HCT116 (cell line): ENCODE results near the gene KRTAP3-3.

Experiments used
- POLR2A ChIP-seq: IDR thresholded peaks from 2 replicates; pipeline ENCODE4 v1.7.0; 2011; ENCODE audit warnings: borderline replicate concordance; ENCODE audit not compliant: insufficient read depth, insufficient read length; ENCODE audit errors: extremely low read depth
- TF ChIP-seq, protein P1 (sequence below): IDR thresholded peaks from 2 replicates; pipeline ENCODE4 v1.6.1; 2012

DNA sequence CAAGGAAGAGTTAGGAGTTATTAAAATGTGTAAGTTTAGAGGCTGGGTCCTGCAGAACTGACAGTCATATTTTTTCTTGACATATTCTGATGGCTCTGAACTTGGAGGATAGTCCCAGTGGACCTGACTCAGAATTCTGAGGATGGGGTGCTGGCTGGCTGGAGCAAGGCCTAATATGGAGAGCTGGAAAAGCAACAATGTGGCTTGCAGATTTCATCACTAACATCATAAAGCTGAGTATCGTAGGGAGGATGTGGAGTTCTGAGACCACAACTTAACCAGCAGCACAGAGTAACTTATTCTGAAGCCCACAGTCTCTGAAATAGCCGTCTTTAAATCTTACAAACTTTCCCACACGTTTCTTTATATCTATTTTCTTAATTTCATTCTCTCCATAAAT lies 30.7 kb upstream of the KRTAP3-3 start:
- no peak for TF ChIP-seq POLR2A
- TF ChIP-seq, protein P1, sequence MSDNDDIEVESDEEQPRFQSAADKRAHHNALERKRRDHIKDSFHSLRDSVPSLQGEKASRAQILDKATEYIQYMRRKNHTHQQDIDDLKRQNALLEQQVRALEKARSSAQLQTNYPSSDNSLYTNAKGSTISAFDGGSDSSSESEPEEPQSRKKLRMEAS: no peak
